H1 (cell line): ENCODE results near the gene GALNT11. TPM values are rescaled to one million over a fixed set of nuclear protein-coding genes. Genes with fewer than 3 reads are reported as not detected.

Experiments used
- CTCF ChIA-PET: fragments of 300-600 bp; sonication (Branson Sonifier 250); formaldehyde crosslinking; loops from one replicate; lab custom pipeline; 2021; ENCODE audit not compliant: partially characterized antibody; lab: Charles Lee
- POLR2A ChIA-PET: fragments of 300-600 bp; sonication (Branson Sonifier 250); formaldehyde crosslinking; loops from one replicate; lab custom pipeline; 2021; ENCODE audit warnings: inconsistent platforms; ENCODE audit not compliant: partially characterized antibody; lab: Charles Lee
- DNase-seq, 2 experiments: peaks; one replicate each; pipeline versions ENCODE4 v3.0.0 to v3.0.0-alpha.2; 2010 to 2022; ENCODE audit warnings: low spot score in 2 of 2, low read depth in 1 of 2, mixed read lengths in 1 of 2
- FAIRE-seq: peaks from 2 replicates; lab custom pipeline; 2011; peaks lifted over from hg19 to GRCh38; lab: Jason Lieb, UNC
- H2AFZ ChIP-seq: 2 replicates; pipeline ENCODE4 v1.8.1; 2012; ENCODE audit warnings: low read length, inconsistent platforms
- H2AK5ac ChIP-seq: 2 replicates; pipeline ENCODE4 v1.6.1; 2013; ENCODE audit warnings: low read depth, low read length
- H2BK120ac ChIP-seq: replicated peaks from 2 replicates; pipeline ENCODE3; 2013; ENCODE audit warnings: low read depth, low read length, inconsistent platforms
- H2BK12ac ChIP-seq: 2 replicates; pipeline ENCODE4 v1.6.1; 2013; ENCODE audit warnings: low read depth, low read length
- H2BK15ac ChIP-seq: 2 replicates; pipeline ENCODE4 v1.6.1; 2013; ENCODE audit warnings: low read length
- H2BK20ac ChIP-seq: 2 replicates; pipeline ENCODE4 v1.6.1; 2013; ENCODE audit warnings: low read length
- H2BK5ac ChIP-seq: 2 replicates; pipeline ENCODE4 v1.6.1; 2013; ENCODE audit warnings: low read depth, low read length
- H3K14ac ChIP-seq: 2 replicates; pipeline ENCODE4 v1.6.1; 2013; ENCODE audit warnings: inconsistent platforms; ENCODE audit not compliant: insufficient read length
- H3K18ac ChIP-seq: 2 replicates; pipeline ENCODE4 v1.6.1; 2013; ENCODE audit warnings: low read length; ENCODE audit errors: extremely low read depth
- H3K23ac ChIP-seq: 2 replicates; pipeline ENCODE4 v1.6.1; 2013; ENCODE audit warnings: inconsistent platforms; ENCODE audit not compliant: insufficient read length
- H3K23me2 ChIP-seq: 2 replicates; pipeline ENCODE4 v1.6.1; 2013; ENCODE audit warnings: low read depth, low read length
- H3K27ac ChIP-seq: 2 replicates; pipeline ENCODE4 v1.6.1; 2011; ENCODE audit warnings: low read depth, low read length, inconsistent platforms
- H3K27me3 ChIP-seq, 4 experiments: replicated peaks in 1 of 4; 1 replicate in 1 of 4; 2 replicates in 3 of 4; pipeline versions ENCODE4 v1.6.1 to v1.8.1; 2011 to 2013; ENCODE audit warnings: low read length in 3 of 4, mild to moderate bottlenecking in 3 of 4, inconsistent platforms in 2 of 4, mixed read lengths in 2 of 4, moderate library complexity in 1 of 4; ENCODE audit not compliant: control insufficient read depth in 3 of 4, insufficient read depth in 3 of 4; ENCODE audit errors: extremely low read depth in 1 of 4
- H3K36me3 ChIP-seq, 4 experiments: 2 replicates each; pipeline versions ENCODE4 v1.6.1 to v1.8.1; 2011 to 2013; ENCODE audit warnings: mild to moderate bottlenecking in 4 of 4, low read length in 3 of 4, moderate library complexity in 2 of 4, control low read depth in 1 of 4, inconsistent platforms in 1 of 4; ENCODE audit not compliant: insufficient read depth in 4 of 4, control insufficient read depth in 2 of 4
- H3K4ac ChIP-seq: replicated peaks from 2 replicates; pipeline ENCODE3; 2013; ENCODE audit warnings: low read length, low read depth, mixed read lengths, inconsistent platforms; ENCODE audit not compliant: insufficient read length
- H3K4me1 ChIP-seq, 4 experiments: replicated peaks in 1 of 4; 1 replicate in 1 of 4; 2 replicates in 3 of 4; pipeline versions ENCODE4 v1.6.1 to v1.8.1; 2011 to 2013; ENCODE audit warnings: low read length in 3 of 4, inconsistent platforms in 2 of 4, mixed read lengths in 1 of 4; ENCODE audit not compliant: insufficient read depth in 4 of 4, control insufficient read depth in 3 of 4
- H3K4me2 ChIP-seq, 2 experiments: 2 replicates each; pipeline versions ENCODE4 v1.6.1 to v1.8.1; 2011 to 2013; ENCODE audit warnings: low read depth in 2 of 2, low read length in 2 of 2, control low read depth in 1 of 2, inconsistent platforms in 1 of 2, mild to moderate bottlenecking in 1 of 2; ENCODE audit not compliant: insufficient read depth in 1 of 2
- H3K4me3 ChIP-seq, 4 experiments: fragments of 200-600, 300-600 bp in 1 of 4; sonication (generic), shearing (Covaris generic), sonication (Bioruptor Twin) in 1 of 4; 2 replicates each; pipeline versions ENCODE4 v1.5.1 to v1.8.1; 2011 to 2016; ENCODE audit warnings: low read length in 4 of 4, low read depth in 3 of 4, control low read depth in 2 of 4, inconsistent platforms in 2 of 4, mild to moderate bottlenecking in 2 of 4, mixed read lengths in 1 of 4, moderate library complexity in 1 of 4; ENCODE audit not compliant: insufficient read depth in 2 of 4; ENCODE audit errors: extremely low read depth in 1 of 4
- H3K56ac ChIP-seq: replicated peaks from 2 replicates; pipeline ENCODE3; 2013; ENCODE audit warnings: low read depth, mild to moderate bottlenecking, mixed read lengths, low read length, inconsistent platforms; ENCODE audit not compliant: insufficient read length
- H3K79me1 ChIP-seq: 2 replicates; pipeline ENCODE4 v1.6.1; 2013; ENCODE audit warnings: low read depth, low read length, control low read depth
- H3K79me2 ChIP-seq, 2 experiments: 2 replicates each; pipeline versions ENCODE4 v1.6.1 to v1.8.1; 2012 to 2013; ENCODE audit warnings: low read length in 2 of 2, mild to moderate bottlenecking in 2 of 2, inconsistent platforms in 1 of 2; ENCODE audit not compliant: insufficient read depth in 2 of 2, control insufficient read depth in 1 of 2
- H3K9ac ChIP-seq, 4 experiments: replicated peaks in 1 of 4; 1 replicate in 1 of 4; 2 replicates in 3 of 4; pipeline versions ENCODE4 v1.6.1 to v1.8.1; 2011 to 2013; ENCODE audit warnings: low read depth in 3 of 4, low read length in 3 of 4, control low read depth in 2 of 4, mild to moderate bottlenecking in 2 of 4, moderate library complexity in 2 of 4, inconsistent platforms in 1 of 4; ENCODE audit errors: extremely low read depth in 1 of 4
- H3K9me3 ChIP-seq, 2 experiments: 2 replicates each; pipeline versions ENCODE4 v1.6.1 to v1.8.1; 2012 to 2013; ENCODE audit warnings: mild to moderate bottlenecking in 2 of 2, moderate library complexity in 2 of 2, control low read depth in 1 of 2, inconsistent platforms in 1 of 2, low read depth in 1 of 2, low read length in 1 of 2, mixed read lengths in 1 of 2; ENCODE audit not compliant: insufficient read depth in 2 of 2
- H4K20me1 ChIP-seq, 2 experiments: replicated peaks in 1 of 2; 2 replicates each; pipeline versions ENCODE3 to v1.8.1; 2011 to 2013; ENCODE audit warnings: inconsistent platforms in 2 of 2, low read length in 2 of 2, mild to moderate bottlenecking in 1 of 2; ENCODE audit not compliant: insufficient read depth in 2 of 2, control insufficient read depth in 1 of 2
- H4K5ac ChIP-seq: 2 replicates; pipeline ENCODE4 v1.6.1; 2013; ENCODE audit warnings: low read length, low read depth, mixed read lengths, inconsistent platforms; ENCODE audit not compliant: insufficient read length
- H4K8ac ChIP-seq: 2 replicates; pipeline ENCODE4 v1.8.0; 2013; ENCODE audit warnings: mild to moderate bottlenecking, moderate library complexity, low read length, inconsistent platforms; ENCODE audit not compliant: insufficient read depth; ENCODE audit errors: extremely low read depth
- H4K91ac ChIP-seq: replicated peaks from 2 replicates; pipeline ENCODE3; 2013; ENCODE audit warnings: low read length, mixed read lengths, inconsistent platforms; ENCODE audit not compliant: insufficient read length
- CREB1 ChIP-seq: IDR thresholded peaks from 2 replicates; pipeline ENCODE4 v1.6.1; 2012; ENCODE audit warnings: inconsistent platforms
- KDM1A ChIP-seq: fragments of 200-600, 300-600 bp; sonication (generic); IDR thresholded peaks from 2 replicates; pipeline ENCODE4 v1.7.1; 2016; ENCODE audit warnings: mild to moderate bottlenecking, low read length, borderline replicate concordance
- MAFK ChIP-seq: IDR thresholded peaks from 2 replicates; pipeline ENCODE4 v1.6.1; 2012; ENCODE audit warnings: low read depth, mild to moderate bottlenecking, improper control_type of control experiment, low read length
- POU5F1 ChIP-seq: IDR thresholded peaks from 2 replicates; pipeline ENCODE4 v1.6.1; 2011; ENCODE audit warnings: low read depth, mild to moderate bottlenecking, low read length, moderate library complexity
- RNF2 ChIP-seq: fragments of 200-900, 300-1000 bp; sonication (generic); IDR thresholded peaks from 2 replicates; pipeline ENCODE4 v1.7.1; 2016; ENCODE audit warnings: borderline replicate concordance, low read depth, mild to moderate bottlenecking, antibody characterized with exemption, low read length; ENCODE audit not compliant: poor library complexity, severe bottlenecking; ENCODE audit errors: missing control alignments
- SP2 ChIP-seq: IDR thresholded peaks from 2 replicates; pipeline ENCODE4 v1.6.1; 2012; ENCODE audit warnings: mild to moderate bottlenecking, low read length, inconsistent platforms
- SP4 ChIP-seq: IDR thresholded peaks from 2 replicates; pipeline ENCODE4 v1.6.1; 2012; ENCODE audit warnings: low read length, inconsistent platforms
- SRF ChIP-seq: IDR thresholded peaks from 2 replicates; pipeline ENCODE4 v1.6.1; 2011; ENCODE audit warnings: mild to moderate bottlenecking, low read depth, low read length, moderate library complexity
- SUZ12 ChIP-seq: fragments of 200-600 bp; sonication (generic); IDR thresholded peaks from 2 replicates; pipeline ENCODE4 v1.6.1; 2012; ENCODE audit warnings: mild to moderate bottlenecking, inconsistent platforms, low read length, moderate library complexity, mixed read lengths
- TAF7 ChIP-seq: optimal IDR thresholded peaks from 2 replicates; pipeline ENCODE3; 2011; ENCODE audit warnings: low read depth, mild to moderate bottlenecking, inconsistent platforms, low read length, moderate library complexity, borderline replicate concordance
- WGBS, 2 experiments: shearing (Covaris generic) in 1 of 2; methylation state at CpG; one replicate each; pipeline versions ENCODE4 v1.1.6 to v1.1.7; 2013 to 2015; ENCODE audit warnings: low lambda C conversion rate in 2 of 2, mixed read lengths in 2 of 2, inconsistent platforms in 1 of 2, low coverage in 1 of 2, missing lambda C conversion rate in 1 of 2; ENCODE audit not compliant: insufficient replicate concordance in 2 of 2, insufficient coverage in 1 of 2, insufficient read length in 1 of 2; ENCODE audit errors: extremely low coverage in 1 of 2, missing lambda C conversion rate in 1 of 2; 5-methylcytosine and 5-hydroxymethylcytosine counted together
- polyA plus RNA-seq, 7 experiments: library from polyadenylated mRNA; depleted of rRNA in 3 of 7; stranded (reverse) in 5 of 7; unstranded in 2 of 7; fragments of >200 nt in 5 of 7; fragments of 200-250 nt in 2 of 7; gene quantifications; 1 replicate in 5 of 7; 2 replicates in 1 of 7; 4 replicates in 1 of 7; pipeline versions ENCODE4 v1.2.1 to v1.2.3, GENCODE V29; 2011 to 2013; ENCODE audit warnings: missing spikeins in 2 of 7, mixed read lengths in 2 of 7
- total RNA-seq: library from RNA; stranded (reverse); fragmentation: NEBNext Ultra II Directional; extraction: Animal tissue kit (Norgen Biotek cat#: 25700); gene quantifications from 2 replicates; pipeline ENCODE4 v1.2.1, GENCODE V29; 2021

The GALNT11 gene
- total and polyA plus RNA-seq, 2 of the 8 experiments (the other 6 are each of a cell fraction or from before 2014, with no cell fraction given), result 20.5 to 23.2 TPM

- no peak overlapping the region for H3K27ac ChIP-seq
- ChIA-PET POLR2A (no interaction called here), CTCF (interaction anchor here (1.4 kb wide), 1 partner anchor 19 kb away, joined by 3 read pairs; no protein-coding TSS in a partner anchor)
Observed at GRCh38 chr7:151978616-151979015, 46.9 kb upstream of the GALNT11 start.

More at GRCh38 chr7:151978616-151979015, 46.9 kb upstream of the GALNT11 start:
- H3K4me2 ChIP-seq, result no peak overlapping the region
- no peak overlapping the region for H4K8ac ChIP-seq
- no peaks in the 10 kb centered on the region for H3K79me1 ChIP-seq
- no peak overlapping the region for H2BK15ac ChIP-seq
- H2BK12ac ChIP-seq, result no peak overlapping the region
- FAIRE-seq (no peak), DNase-seq (no peak)
- H3K27me3 ChIP-seq, result no peaks in the 10 kb centered on the region
- H3K36me3 ChIP-seq, result no peaks in the 10 kb centered on the region
- WGBS, 2 experiments, result 84% methylated on average over 4 of the region's 4 CpGs; no CpG with 5 or more reads in 1 of the 2 experiments
- H3K9me3 ChIP-seq, result no peaks in the 10 kb centered on the region
- H3K23me2 ChIP-seq, result no peaks in the 10 kb centered on the region
- no peaks in the 10 kb centered on the region for H3K79me2 ChIP-seq
- H4K91ac ChIP-seq, result no peak overlapping the region
- H4K20me1 ChIP-seq, result no peaks in the 10 kb centered on the region
- no peak overlapping the region for H3K4ac ChIP-seq
- H3K18ac ChIP-seq, result no peak overlapping the region
- no peaks in the 10 kb centered on the region for H3K4me1 ChIP-seq
- H2BK5ac ChIP-seq, result no peak overlapping the region
- no peak overlapping the region for H3K23ac ChIP-seq
- H3K4me3 ChIP-seq, result no peak overlapping the region
- no peak overlapping the region for H2BK120ac ChIP-seq
- no peak overlapping the region for H2AK5ac ChIP-seq
- no peak overlapping the region for H3K9ac ChIP-seq
- H3K56ac ChIP-seq, result no peak overlapping the region
- no peak overlapping the region for H2AFZ ChIP-seq
- H3K14ac ChIP-seq, result no peak overlapping the region
- no peak overlapping the region for H2BK20ac ChIP-seq
- H4K5ac ChIP-seq, result no peak overlapping the region
- TF ChIP-seq TAF7 (no peak), SUZ12 (no peak), POU5F1 (no peak), SRF (no peak), CREB1 (no peak), KDM1A (no peak), RNF2 (no peak), SP2 (no peak), SP4 (no peak), MAFK (no peak)
